Upper lobe of right lung (tissue), 1 donor: ENCODE data around the gene GHRH. TPM values are rescaled to one million over a fixed set of nuclear protein-coding genes. Genes with fewer than 3 reads are reported as not detected.

Source experiments
- ATAC-seq: fragments of 200-7000 bp; cut with Tn5 transposase; one replicate; pipeline ENCODE4 v1.9.1; 2020; ENCODE audit warnings: mild to moderate bottlenecking, moderate library complexity
- DNase-seq: peaks from one replicate; pipeline ENCODE4 v3.0.0-alpha.2; 2020
- H3K27ac ChIP-seq: fragments of 200-600 bp; one replicate; pipeline ENCODE4 v1.8.0; 2022
- H3K27me3 ChIP-seq: fragments of 200-600 bp; one replicate; pipeline ENCODE4 v1.8.0; 2022; ENCODE audit warnings: mild to moderate bottlenecking
- H3K36me3 ChIP-seq: fragments of 200-600 bp; one replicate; pipeline ENCODE4 v1.8.0; 2022
- H3K4me1 ChIP-seq: fragments of 200-600 bp; one replicate; pipeline ENCODE4 v1.8.0; 2022
- H3K4me3 ChIP-seq: fragments of 200-600 bp; one replicate; pipeline ENCODE4 v1.8.0; 2022; ENCODE audit warnings: mild to moderate bottlenecking
- H3K9me3 ChIP-seq: fragments of 200-600 bp; one replicate; pipeline ENCODE4 v1.8.0; 2022
- CTCF ChIP-seq: fragments of 200-600 bp; IDR thresholded peaks from one replicate; pipeline ENCODE4 v1.8.0; 2022; ENCODE audit warnings: antibody characterized with exemption
- intact Hi-C: fragments of 100-400 bp; cut with DNase I; formaldehyde crosslinking; loops from one replicate; pipeline ENCODE4 v1.11.0; 2022
- total RNA-seq: library from RNA; stranded (reverse); fragmentation: NEBNext Ultra II Directional; extraction: Animal tissue kit (Norgen Biotek cat#: 25700); gene quantifications from one replicate; pipeline ENCODE4 v1.2.1, GENCODE V29; 2021
- donor health status: DM: no; HTN: yes; CAD: no; lungs with severe emphysema.

GHRH gene
- total RNA-seq, 1 donor from 2014 or later, result not detected

- Histone ChIP-seq H3K27ac (no peak overlapping the region), H3K4me1 (peaks cover 3% of the 10 kb centered on the region), H3K4me3 (no peak overlapping the region), H3K9me3 (no peaks in the 10 kb centered on the region), H3K36me3 (peaks cover 63% of the 10 kb centered on the region), H3K27me3 (no peaks in the 10 kb centered on the region)
- intact Hi-C loops, result no loop called here
- ATAC-seq, result no peak
- DNase-seq, result no peak
- no peak for TF ChIP-seq CTCF
Observed at GRCh38 chr20:37242503-37242902, 19.1 kb downstream of the GHRH start.

GRCh38 chr20:37240337-37241067 is 21.1 kb downstream of the GHRH start:
- ATAC-seq (no peak), DNase-seq (no peak)
- H3K9me3 ChIP-seq, result no peaks in the 10 kb centered on the region
- peaks cover 83% of the 10 kb centered on the region for H3K36me3 ChIP-seq
- peaks cover 3% of the 10 kb centered on the region for H3K4me1 ChIP-seq
- no peak for TF ChIP-seq CTCF
- intact Hi-C loops, result no loop called here
- no peak overlapping the region for H3K4me3 ChIP-seq
- H3K27ac ChIP-seq, result no peak overlapping the region
- no peaks in the 10 kb centered on the region for H3K27me3 ChIP-seq

- no peak for DNase-seq
- peaks cover 98% of the 10 kb centered on the region for H3K36me3 ChIP-seq
Observed at GRCh38 chr20:37238935-37239451, 22.6 kb downstream of the GHRH start.

GRCh38 chr20:37238426-37238825 is 23.2 kb downstream of the GHRH start:
- no peak overlapping the region for H3K4me3 ChIP-seq
- no peak for ATAC-seq
- no peaks in the 10 kb centered on the region for H3K9me3 ChIP-seq
- intact Hi-C loops, result no loop called here
- H3K27me3 ChIP-seq, result no peaks in the 10 kb centered on the region
- DNase-seq, result no peak
- H3K4me1 ChIP-seq, result peaks cover 3% of the 10 kb centered on the region
- no peak for TF ChIP-seq CTCF
- H3K36me3 ChIP-seq, result peaks cover 99% of the 10 kb centered on the region
- H3K27ac ChIP-seq, result no peak overlapping the region

More at GRCh38 chr20:37238935-37239451, 22.6 kb downstream of the GHRH start:
- Histone ChIP-seq H3K9me3 (no peaks in the 10 kb centered on the region), H3K4me3 (no peak overlapping the region), H3K27me3 (no peaks in the 10 kb centered on the region), H3K4me1 (peaks cover 3% of the 10 kb centered on the region), H3K27ac (no peak overlapping the region)
- no peak for ATAC-seq
- intact Hi-C loops, result no loop called here
- no peak for TF ChIP-seq CTCF

GRCh38 chr20:37237656-37238055 is 24.0 kb downstream of the GHRH start:
- DNase-seq, result no peak
- Histone ChIP-seq H3K4me1 (peaks cover 3% of the 10 kb centered on the region), H3K27ac (no peak overlapping the region), H3K4me3 (no peak overlapping the region), H3K27me3 (no peaks in the 10 kb centered on the region), H3K36me3 (peaks cover 99% of the 10 kb centered on the region), H3K9me3 (no peaks in the 10 kb centered on the region)
- intact Hi-C loops, result no loop called here
- no peak for ATAC-seq
- TF ChIP-seq CTCF, result no peak
